Astrocyte of the hippocampus (primary cell): ENCODE data around the gene TRPT1.

Source experiments
- DNase-seq: peaks from one replicate; pipeline ENCODE4 v3.0.0; 2011; ENCODE audit warnings: low read depth, low spot score

Gene TRPT1

DNA sequence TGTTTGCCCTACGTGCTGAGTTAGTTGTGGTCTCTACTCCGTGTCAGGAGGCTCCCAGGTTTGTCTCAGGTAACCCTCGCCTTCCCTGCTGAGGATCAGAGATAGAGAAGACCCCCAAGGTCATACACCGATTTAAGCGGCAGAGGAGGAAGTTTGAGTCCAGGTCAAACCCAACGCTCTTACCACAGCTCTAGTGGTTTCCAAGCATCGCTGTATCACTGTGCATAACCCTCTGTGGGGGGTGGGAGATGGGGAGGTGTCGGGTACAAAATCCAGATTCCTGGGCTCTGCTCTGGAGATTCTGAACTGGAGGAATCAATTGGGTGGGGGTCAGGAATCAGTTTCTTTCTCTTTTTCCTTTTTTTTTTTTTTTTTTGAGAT, 5.0 kb upstream of the TRPT1 start:
- no peak for DNase-seq

DNA sequence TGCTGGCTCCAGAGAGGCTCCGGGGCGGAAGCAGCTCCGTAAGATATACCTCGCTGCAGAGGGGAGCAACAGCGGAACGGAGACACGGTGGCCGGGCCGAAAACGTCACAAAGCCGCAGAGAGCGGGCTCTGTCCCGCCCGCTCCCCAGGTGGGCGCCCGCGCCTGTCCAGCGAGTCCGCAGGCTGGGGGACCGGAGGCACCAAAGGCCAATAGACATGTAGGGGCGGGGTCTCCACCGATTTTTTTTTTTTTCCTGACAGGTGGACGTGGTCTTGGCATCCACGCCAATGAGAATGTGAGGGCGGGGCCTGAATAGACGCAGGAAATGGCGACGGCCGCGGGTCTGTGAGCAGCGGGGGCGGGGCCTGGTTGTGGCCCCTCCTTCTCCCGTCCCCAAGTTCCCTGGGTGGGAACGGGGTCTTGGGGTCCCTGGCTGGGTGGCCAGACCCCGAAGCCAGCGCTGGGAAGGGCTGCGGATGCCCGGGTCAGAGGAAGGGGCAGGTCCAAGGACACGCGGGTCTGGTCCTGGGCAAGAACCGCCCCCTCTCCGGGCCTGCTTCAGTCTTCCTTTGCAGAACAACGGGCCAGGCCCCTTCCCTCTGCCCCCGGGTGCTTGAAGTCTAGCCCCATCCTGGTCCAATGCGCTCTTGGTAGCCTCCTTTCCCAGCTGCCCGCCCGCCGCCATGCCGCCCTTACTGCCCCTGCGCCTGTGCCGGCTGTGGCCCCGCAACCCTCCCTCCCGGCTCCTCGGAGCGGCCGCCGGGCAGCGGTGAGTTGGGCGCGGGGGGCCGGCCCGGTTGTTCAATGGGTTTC, 4.4 kb upstream of the TRPT1 start, which contains the start of gene DNAJC4:
TSS of gene DNAJC4 (plus strand) at position 378 of the 814 bp plus-strand sequence. CDS start at position 685, 307 bp downstream.
- peak; percentile 96 for DNase-seq

DNA sequence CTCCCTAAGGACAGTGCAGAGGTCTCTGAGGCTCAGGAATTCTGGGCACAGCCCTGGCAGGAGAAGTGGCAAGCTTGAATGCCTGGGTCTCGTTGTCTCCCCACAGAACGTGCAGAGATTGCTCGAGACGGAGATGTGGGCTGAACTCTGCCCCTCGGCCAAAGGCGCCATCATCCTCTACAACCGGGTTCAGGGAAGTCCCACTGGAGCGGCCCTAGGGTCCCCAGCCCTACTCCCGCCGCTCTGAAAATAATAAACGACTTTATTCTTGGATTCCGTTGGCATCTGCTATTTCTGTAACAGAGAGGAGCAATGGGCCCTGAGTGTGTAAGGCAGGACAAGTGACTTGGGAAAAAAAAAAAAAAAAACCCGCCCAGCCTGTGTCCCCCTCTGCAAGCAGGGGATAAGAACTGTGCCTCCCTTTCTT, 3.8 kb upstream of the TRPT1 start:
- no peak for DNase-seq

DNA sequence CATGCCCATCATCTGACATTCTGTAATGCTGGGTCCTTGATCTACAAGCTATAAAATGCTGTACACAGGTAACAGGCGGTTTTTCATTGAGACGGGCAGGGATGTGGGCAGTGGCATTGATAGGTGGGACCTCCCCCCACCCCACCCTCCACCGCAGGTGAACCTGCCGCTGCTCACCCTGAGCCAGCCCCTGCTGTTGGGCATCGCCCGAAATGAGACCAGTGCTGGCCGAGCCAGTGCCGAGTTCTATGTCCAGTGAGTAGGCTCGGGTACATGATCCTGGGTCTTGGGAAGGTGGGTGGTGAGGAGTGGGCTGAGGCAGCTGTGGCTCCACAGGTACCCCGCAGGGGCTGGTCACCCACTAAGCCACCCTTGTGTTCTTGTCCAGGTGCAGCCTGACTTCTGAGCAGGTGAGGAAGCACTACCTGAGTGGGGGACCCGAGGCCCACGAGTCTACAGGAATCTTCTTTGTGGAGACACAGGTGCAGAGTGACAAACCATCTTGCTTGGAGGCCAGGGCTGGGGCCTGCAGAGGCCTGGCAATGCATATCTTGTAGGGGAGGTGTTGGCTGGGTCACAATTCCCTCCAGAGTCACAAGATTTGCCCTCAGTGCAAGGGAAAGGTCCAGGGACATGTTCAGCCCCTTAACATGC, 3.2 kb upstream of the TRPT1 start:
- DNase-seq, result no peak

DNA sequence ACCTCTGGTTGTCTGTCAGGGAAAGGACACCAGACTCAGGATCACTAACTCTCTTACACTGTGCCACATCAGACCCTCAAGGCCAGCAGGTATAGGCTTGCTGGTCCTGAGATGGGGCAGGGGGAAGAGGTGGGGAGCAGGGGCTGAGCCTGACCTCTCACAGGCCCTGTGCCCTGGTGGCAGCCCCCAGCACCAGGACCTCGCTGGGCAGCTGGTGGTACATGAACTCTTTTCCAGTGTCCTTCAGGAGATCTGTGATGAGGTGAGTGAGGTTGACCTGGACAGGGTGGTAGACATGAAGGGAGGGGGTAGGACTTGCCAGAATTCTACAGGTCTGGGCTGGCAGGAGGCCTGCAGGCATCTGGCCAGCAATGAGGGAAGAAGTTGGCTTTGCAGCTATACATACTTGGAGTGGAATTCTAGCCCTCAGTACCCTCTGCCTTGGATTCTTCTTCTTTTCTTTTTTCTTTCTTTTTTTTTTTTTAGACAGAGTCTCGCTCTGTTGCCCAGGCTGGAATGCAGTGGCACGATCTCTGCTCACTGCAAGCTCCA, 1.5 kb upstream of the TRPT1 start:
- DNase-seq, result no peak

DNA sequence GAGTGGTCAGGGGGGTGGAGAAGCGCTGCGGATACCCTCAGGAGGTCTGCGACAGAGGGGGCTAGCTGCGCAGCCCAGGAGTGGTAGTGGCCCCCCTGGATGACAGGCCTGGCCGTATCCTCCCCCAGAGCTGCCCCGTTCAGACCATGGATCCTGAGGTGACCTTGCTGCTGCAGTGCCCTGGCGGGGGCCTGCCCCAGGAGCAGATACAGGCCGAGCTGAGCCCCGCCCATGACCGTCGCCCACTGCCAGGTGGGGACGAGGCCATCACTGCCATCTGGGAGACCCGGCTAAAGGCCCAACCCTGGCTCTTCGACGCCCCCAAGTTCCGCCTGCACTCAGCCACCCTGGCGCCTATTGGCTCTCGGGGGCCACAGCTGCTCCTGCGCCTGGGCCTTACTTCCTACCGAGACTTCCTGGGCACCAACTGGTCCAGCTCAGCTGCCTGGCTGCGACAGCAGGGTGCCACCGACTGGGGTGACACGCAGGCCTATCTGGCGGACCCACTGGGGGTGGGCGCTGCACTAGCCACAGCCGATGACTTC, 593 bp upstream of the TRPT1 start:
- no peak for DNase-seq

DNA sequence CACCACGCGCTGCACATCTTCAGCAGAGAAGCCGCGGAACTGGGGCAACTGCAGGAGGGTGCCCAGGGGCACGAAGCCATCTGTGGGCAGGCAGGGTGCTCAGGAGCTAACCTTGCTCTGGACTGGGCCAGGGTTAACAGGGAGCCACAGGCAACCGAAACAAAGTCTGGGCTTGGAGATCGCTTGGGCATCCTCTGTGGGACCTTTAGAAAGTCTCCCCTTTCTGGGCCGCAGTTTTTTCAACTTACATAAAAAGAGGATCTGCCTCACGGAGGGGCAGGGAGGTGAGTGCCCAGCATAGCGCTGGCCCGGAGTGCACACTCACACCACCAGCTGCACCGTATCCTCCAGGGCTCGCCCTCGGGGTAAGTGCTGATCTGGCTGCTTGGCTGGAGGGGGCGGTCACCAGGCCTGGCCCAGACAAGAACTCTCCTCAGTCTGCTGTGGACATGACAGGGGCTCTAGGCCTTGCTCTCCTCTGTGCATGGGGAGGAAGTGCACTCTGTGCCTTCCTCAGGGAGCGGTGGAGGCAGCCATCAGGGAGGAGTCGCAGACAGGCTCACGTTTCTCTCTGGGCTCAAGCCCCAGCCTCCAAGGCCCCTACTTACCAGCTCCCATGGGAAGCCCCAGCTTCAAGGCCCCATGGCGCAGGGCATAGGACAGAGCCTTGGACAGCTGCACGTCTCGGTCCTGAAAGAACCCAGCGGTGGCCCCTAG, 937 bp downstream of the TRPT1 start:
- no peak for DNase-seq

DNA sequence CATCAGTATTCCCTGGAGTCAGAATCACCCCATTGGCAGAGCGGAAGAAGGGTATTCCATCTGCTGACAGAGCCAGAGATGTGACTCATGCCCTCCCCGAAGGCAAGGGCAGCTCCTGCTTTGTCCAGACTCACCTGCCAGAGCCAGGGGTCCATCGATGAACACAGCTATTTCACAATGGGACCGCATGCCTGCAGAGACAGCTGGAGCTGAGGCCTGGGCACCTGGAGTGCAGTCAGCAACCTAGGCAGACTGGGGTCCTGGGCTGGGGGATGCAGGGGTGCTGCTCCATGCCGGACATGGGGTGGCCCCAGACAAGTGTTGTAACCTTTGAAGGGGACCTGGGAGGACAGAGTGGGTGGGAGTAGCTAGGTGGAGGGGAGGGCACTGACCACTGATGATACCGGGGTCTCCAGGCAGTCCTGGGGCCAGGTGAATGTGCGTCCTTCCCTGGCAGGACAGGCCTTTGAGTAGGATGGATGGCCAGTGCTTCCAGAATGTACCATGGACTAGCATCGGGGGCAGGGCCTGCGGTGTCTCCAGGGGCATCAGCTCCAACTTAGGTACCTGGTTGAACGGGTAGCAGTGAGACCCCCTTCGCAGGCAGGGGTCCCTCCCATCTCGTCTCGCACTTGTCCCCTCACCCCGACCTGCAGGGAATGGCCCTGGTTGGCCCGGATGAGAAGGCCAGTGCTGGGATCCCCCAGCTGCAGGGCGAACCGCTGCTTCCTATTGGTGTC, 1.7 kb downstream of the TRPT1 start:
- DNase-seq, result peak; percentile 31

DNA sequence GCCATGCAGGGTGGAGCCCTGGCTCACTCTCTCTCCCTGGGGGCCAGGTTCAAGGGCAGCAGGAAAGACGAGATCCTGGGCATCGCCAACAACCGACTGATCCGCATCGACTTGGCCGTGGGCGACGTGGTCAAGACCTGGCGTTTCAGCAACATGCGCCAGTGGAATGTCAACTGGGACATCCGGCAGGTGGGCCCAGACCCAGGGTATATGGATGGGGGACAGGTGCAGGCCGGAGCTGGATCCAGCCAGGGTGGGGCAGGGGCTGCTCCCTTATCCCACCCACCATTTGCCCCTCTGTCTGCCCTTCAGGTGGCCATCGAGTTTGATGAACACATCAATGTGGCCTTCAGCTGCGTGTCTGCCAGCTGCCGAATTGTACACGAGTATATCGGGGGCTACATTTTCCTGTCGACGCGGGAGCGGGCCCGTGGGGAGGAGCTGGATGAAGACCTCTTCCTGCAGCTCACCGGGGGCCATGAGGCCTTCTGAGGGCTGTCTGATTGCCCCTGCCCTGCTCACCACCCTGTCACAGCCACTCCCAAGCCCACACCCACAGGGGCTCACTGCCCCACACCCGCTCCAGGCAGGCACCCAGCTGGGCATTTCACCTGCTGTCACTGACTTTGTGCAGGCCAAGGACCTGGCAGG, 2.9 kb downstream of the TRPT1 start:
- no peak for DNase-seq

DNA sequence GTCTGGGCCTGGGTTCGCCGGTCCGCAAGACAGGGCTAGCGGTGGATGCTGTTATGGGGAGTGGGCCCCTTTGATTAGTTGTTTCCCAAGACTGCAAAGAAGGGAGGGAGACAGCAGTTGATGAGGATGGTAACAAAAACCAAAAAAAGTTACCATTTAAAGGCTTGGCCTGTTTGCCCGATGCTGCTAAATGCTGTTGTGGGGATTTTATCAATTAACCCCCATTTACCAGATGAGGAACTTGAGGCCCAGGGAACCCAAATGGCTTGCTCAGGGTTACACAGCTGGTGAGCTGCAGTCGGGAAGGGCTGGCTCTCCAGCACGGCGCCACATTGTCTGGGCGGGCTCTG, 3.4 kb downstream of the TRPT1 start:
- no peak for DNase-seq

DNA sequence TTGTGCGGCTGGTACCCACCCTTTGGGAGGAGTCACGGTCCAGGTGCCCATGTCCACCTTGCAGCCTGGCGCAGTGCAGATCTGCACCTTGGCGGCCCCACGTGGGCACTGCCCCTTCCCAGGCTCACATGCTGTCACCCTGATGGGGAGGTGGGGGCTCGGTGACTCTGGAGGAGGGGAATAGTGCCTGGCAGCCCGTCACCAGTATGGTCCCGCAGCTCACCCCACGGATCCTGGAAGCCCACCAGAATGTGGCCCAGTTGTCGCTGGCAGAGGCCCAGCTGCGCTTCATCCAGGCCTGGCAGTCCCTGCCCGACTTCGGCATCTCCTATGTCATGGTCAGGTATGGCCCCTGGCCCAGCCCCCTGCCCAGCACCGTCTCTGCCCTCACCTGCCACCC, 5.2 kb downstream of the TRPT1 start:
- no peak for DNase-seq

DNA sequence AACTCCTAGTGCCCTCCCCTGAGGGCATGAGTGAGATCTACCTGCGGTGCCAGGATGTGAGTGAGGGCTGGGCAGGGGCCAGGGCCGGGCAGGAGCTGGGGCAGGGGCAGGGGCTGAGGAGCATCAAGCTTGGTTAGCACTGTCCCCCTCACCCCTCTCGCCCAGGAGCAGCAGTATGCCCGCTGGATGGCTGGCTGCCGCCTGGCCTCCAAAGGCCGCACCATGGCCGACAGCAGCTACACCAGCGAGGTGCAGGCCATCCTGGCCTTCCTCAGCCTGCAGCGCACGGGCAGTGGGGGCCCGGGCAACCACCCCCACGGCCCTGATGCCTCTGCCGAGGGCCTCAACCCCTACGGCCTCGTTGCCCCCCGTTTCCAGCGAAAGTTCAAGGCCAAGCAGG, 5.7 kb downstream of the TRPT1 start:
- no peak for DNase-seq

DNA sequence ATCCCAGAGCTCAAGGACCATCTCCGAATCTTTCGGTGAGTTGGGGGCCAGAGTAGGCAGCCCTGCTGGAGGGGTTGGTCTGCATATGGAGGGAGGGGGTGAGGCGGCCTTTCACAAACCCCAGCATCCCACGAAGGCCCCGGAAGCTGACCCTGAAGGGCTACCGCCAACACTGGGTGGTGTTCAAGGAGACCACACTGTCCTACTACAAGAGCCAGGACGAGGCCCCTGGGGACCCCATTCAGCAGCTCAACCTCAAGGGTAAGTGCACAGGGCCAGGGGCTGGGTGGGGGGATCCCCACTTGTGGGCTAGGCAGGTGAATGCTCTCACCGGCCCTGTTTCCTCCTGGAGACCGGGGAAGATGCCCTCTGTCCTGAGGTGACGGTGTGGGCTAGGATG, 6.2 kb downstream of the TRPT1 start:
- DNase-seq, result no peak

DNA sequence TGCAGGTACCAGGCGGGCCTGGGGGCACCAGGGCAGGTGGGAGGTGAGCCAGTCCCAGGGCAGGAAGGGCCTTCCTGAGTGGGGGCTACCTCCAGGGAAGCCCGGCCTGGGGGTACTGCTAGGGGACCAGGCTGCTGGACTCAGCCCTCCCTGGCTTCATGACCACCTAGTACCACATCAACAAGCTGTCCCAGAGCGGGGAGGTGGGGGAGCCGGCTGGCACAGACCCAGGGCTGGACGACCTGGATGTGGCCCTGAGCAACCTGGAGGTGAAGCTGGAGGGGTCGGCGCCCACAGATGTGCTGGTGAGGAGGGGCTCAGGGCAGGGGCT, 6.7 kb downstream of the TRPT1 start:
- no peak for DNase-seq

DNA sequence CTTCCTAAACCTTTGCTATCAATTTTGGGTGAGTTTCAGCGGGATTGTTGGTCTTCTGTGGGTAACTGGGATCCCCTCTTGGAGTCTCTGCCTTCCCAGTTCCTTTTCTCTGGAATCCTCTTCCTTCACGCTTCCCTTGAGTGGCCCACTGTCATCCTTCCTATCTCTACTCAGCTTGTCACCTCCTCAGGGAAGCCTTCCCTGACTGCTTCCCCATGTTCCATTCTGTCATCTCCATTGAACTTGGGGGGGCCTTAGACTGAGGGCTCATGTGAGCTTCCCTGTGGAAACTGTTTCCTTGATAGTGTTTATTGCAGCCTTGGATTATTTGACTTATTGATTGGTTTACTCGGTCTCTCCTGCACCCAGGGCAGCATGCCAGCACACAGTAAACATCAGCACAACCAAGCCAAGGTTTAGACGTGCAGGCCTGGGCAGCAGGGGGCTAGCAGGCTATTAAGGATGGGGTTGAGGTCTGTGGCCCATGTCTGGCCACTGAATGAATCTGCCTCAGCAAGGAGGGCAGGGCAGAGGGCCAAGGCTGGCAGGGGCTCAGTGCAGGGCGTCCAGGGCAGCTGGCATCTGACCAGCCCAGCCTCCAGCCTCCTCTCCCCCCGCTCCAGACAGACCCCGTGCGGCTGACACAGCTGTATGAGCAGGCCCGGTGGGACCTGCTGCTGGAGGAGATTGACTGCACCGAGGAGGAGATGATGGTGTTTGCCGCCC, 7.2 kb downstream of the TRPT1 start:
- no peak for DNase-seq

DNA sequence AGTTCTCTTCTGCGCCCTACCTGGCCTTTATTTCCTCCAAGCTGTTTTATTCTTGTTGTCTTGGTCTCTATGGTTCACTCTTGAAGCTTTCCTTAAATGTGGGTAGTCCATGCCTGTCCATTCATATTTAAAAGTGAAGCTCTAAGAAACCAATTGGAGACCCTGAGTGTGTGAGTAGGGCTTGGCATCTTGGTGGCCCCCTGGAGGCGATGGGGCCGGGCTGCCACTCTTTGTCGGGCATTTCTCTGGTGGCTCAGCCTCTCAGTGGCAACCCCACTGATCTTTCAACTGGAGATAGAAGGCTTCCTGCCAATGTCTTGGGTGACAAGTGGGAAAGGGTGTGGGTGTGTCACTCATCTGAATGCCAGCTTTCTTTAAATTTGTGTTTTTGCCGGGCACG, 9.1 kb downstream of the TRPT1 start:
- DNase-seq, result no peak

DNA sequence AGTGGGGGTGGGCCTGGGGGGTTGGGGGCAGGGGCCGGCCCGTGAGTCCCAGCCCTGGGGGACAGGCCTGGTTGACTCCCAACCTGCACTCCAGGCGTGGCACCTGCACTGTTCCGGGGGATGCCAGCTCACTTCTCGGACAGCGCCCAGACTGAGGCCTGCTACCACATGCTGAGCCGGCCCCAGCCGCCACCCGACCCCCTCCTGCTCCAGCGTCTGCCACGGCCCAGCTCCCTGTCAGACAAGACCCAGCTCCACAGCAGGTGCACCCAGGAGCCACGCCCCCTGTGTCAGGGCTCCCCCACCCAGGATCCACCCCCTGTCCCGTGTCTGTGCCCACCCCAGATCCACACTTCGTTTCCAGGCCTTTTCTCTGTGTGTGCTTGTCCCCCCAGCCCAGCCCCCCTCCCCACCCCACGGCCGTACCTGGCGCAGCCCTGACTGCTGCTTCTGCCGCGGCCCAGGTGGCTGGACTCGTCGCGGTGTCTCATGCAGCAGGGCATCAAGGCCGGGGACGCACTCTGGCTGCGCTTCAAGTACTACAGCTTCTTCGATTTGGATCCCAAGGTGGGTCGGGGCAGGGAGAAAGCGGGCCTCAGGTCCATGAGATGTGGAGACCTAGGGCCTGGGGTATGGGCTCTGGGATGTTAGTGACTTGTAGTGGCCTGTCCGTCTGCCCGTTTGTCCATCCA, 14.7 kb downstream of the TRPT1 start:
- no peak for DNase-seq

DNA sequence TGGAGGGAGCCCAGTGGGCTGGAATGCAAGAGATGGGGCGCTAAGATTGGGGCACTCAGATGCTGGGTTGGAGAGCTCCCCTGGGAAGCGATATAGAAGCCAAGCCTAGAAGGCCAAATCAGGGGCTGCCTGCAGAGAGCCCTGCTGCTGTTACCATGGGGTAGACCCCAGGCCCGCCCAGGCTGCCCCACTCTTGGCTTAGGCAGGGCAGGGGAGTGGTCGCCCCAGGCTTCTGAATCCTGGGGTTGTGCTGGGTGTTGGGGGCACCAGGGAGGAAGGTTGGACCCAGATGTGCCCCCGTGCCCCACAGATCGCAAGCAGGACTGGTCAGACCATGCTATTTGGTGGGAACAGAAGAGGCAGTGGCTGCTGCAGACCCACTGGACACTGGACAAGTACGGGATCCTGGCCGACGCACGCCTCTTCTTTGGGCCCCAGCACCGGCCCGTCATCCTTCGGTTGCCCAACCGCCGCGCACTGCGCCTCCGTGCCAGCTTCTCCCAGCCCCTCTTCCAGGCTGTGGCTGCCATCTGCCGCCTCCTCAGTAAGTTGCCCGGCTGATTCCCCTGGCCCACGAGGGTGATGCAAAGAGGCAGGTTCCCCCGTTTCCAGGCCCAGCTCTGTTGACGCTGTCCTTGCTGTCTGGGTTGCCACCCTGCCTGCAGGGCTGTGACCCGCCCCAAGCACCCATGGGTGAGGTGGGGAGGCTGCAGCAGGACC, 15.5 kb downstream of the TRPT1 start:
- no peak for DNase-seq

DNA sequence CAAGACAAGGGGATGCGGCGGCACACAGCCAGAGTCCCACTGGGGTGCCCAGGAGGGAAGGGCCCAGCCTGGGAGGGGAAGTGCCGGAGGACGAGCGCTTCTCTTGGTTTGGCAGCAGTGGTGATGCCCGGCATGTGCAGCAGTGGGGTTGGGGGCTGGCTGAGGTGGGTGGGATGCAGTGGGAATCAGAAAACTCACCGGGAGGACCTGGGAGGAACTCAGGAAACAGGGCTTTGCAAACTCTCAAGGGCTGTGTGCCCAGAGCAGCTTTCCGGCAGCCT, 16.5 kb downstream of the TRPT1 start:
- no peak for DNase-seq
